ENCODE results near the gene OR2AE1.

OR2AE1 gene

GRCh38 chr7:99860281-99861127 lies 16.3 kb downstream of the OR2AE1 start:
- DNase-seq (ENCODE audit: low read depth), result peak; percentile 47

- DNase-seq (ENCODE audit: low read depth), result no peak
These were observed 21.6 kb downstream of the OR2AE1 start for GRCh38 chr7:99855236-99855635.

- no peak for DNase-seq (ENCODE audit: low read depth)
These were observed 28.2 kb downstream of the OR2AE1 start for GRCh38 chr7:99848420-99849216.

- DNase-seq (ENCODE audit: low read depth), result no peak
These were observed 32.5 kb downstream of the OR2AE1 start for GRCh38 chr7:99844328-99844727.

GRCh38 chr7:99843808-99844207 lies 33.0 kb downstream of the OR2AE1 start:
- no peak for DNase-seq (ENCODE audit: low read depth)

GRCh38 chr7:99842926-99843325 lies 33.9 kb downstream of the OR2AE1 start:
- DNase-seq (ENCODE audit: low read depth), result no peak

- DNase-seq (ENCODE audit: low read depth), result no peak
These were observed 36.5 kb downstream of the OR2AE1 start for GRCh38 chr7:99840136-99840869.

GRCh38 chr7:99839287-99840021 lies 37.4 kb downstream of the OR2AE1 start:
- DNase-seq (ENCODE audit: low read depth), result no peak

GRCh38 chr7:99837649-99838361 lies 39.0 kb downstream of the OR2AE1 start:
- no peak for DNase-seq (ENCODE audit: low read depth)

- DNase-seq (ENCODE audit: low read depth), result no peak
These were observed 41.6 kb downstream of the OR2AE1 start for GRCh38 chr7:99835189-99835588.

- DNase-seq (ENCODE audit: low read depth), result no peak
These were observed 42.5 kb downstream of the OR2AE1 start for GRCh38 chr7:99834382-99834781.

- DNase-seq (ENCODE audit: low read depth), result no peak
These were observed 43.5 kb downstream of the OR2AE1 start for GRCh38 chr7:99833289-99833877.

- DNase-seq (ENCODE audit: low read depth), result no peak
These were observed 45.2 kb downstream of the OR2AE1 start for GRCh38 chr7:99831595-99831994.

GRCh38 chr7:99829524-99830160 lies 47.2 kb downstream of the OR2AE1 start:
- DNase-seq (ENCODE audit: low read depth), result no peak

GRCh38 chr7:99828811-99829210 lies 48.0 kb downstream of the OR2AE1 start:
- no peak for DNase-seq (ENCODE audit: low read depth)

GRCh38 chr7:99827040-99827778 lies 49.6 kb downstream of the OR2AE1 start:
- DNase-seq (ENCODE audit: low read depth), result no peak
